Ishikawa (cell line): ENCODE data around the gene COPS9.

Experiments used
- CEBPB ChIP-seq: IDR thresholded peaks from 2 replicates; pipeline ENCODE4 v1.6.1; 2012
- CREB1 ChIP-seq: IDR thresholded peaks from 2 replicates; pipeline ENCODE4 v1.6.1; 2012; ENCODE audit warnings: low read depth
- EGR1 ChIP-seq: IDR thresholded peaks from 2 replicates; pipeline ENCODE4 v1.6.1; 2012
- EP300 ChIP-seq: IDR thresholded peaks from 2 replicates; pipeline ENCODE4 v1.6.1; 2012; ENCODE audit warnings: borderline replicate concordance
- FOXM1 ChIP-seq: IDR thresholded peaks from 2 replicates; pipeline ENCODE4 v1.6.1; 2012; ENCODE audit warnings: low read depth, borderline replicate concordance
- MAX ChIP-seq: IDR thresholded peaks from 2 replicates; pipeline ENCODE4 v1.6.1; 2012
- NFIC ChIP-seq: IDR thresholded peaks from 2 replicates; pipeline ENCODE4 v1.6.1; 2012
- RAD21 ChIP-seq: IDR thresholded peaks from 2 replicates; pipeline ENCODE4 v1.6.1; 2012; ENCODE audit warnings: low read depth
- REST ChIP-seq: IDR thresholded peaks from 2 replicates; pipeline ENCODE4 v1.6.1; 2012; ENCODE audit warnings: low read depth, mild to moderate bottlenecking
- TAF1 ChIP-seq: IDR thresholded peaks from 2 replicates; pipeline ENCODE4 v1.6.1; 2012; ENCODE audit warnings: low read depth, mild to moderate bottlenecking
- TCF12 ChIP-seq: IDR thresholded peaks from 2 replicates; pipeline ENCODE4 v1.6.1; 2012; ENCODE audit warnings: low read depth
- TEAD4 ChIP-seq: IDR thresholded peaks from 2 replicates; pipeline ENCODE4 v1.6.1; 2012
- YY1 ChIP-seq: IDR thresholded peaks from 2 replicates; pipeline ENCODE4 v1.6.1; 2012; ENCODE audit warnings: low read depth
- ZBTB7A ChIP-seq: IDR thresholded peaks from 2 replicates; pipeline ENCODE4 v1.6.1; 2012; ENCODE audit warnings: low read depth
- TF ChIP-seq, protein P1 (sequence below): IDR thresholded peaks from 2 replicates; pipeline ENCODE4 v1.6.1; 2012

Gene COPS9

GRCh38 chr2:240089306-240089705 lies 46.8 kb downstream of the COPS9 start:
- TF ChIP-seq FOXM1 (no peak), CREB1 (no peak), CEBPB (no peak), NFIC (no peak), TCF12 (no peak), TEAD4 (no peak), RAD21 (no peak), MAX (no peak), EGR1 (no peak), TAF1 (no peak), REST (no peak), EP300 (no peak), ZBTB7A (no peak), YY1 (no peak)
- TF ChIP-seq, protein P1, sequence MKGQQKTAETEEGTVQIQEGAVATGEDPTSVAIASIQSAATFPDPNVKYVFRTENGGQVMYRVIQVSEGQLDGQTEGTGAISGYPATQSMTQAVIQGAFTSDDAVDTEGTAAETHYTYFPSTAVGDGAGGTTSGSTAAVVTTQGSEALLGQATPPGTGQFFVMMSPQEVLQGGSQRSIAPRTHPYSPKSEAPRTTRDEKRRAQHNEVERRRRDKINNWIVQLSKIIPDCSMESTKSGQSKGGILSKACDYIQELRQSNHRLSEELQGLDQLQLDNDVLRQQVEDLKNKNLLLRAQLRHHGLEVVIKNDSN, result no peak

GRCh38 chr2:240086563-240086962 lies 49.5 kb downstream of the COPS9 start:
- TF ChIP-seq CREB1 (no peak), MAX (no peak), FOXM1 (no peak), YY1 (no peak), NFIC (no peak), REST (no peak), TAF1 (no peak), TCF12 (no peak), EGR1 (no peak), ZBTB7A (no peak), RAD21 (no peak), CEBPB (no peak), EP300 (no peak), TEAD4 (no peak)
- TF ChIP-seq, protein P1, result no peak
